ENCODE measurements around the gene NFYC.

Gene NFYC

DNA sequence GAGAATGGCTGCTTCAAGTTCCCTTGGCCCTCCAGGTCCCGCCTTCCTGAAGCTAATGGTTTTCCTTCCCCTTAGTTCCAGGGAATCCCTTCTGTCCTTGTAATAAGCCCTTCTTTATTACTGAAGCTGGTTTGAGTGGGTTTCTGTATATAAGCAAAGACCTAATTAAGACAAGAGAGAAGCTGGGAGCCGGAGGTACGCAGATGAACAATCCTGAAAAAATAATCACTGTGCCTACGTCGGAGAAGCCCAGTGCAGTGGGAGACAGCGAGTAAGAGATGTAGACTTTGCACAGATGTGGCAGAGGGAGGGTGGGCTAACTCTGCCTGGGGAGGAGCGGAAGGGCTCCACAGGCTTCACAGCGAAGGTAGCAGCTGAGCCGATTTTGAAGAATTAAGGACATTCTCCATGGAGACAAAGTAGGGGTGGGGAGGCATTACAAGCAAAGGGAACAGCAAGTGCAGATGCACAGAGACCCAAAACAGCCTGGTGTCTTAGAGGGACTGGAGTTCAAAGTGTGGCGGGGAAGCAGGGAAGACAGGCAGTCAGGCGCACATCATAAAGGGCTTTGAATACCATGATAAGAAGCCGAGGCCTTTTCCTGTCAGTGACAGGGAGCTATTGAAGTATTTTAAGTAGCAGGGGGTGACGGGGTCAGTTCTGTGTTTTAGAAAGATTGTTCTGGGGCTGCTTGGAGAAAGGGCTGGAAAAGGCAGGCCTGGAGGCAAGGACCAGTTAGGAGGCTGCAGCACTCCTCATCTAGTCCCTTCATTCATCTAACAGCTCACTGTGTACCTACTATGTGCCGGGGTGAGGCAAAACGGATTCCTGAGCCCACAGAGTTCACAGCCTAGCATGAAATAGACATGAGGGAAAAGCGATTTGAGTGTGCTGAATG lies 32.5 kb upstream of the NFYC start:
- H3K4me3 ChIP-seq (replicated peaks in 1 of 2; ENCODE audit: low read depth in 2 of 2, low read length in 2 of 2) = no peak overlapping the region
- no peak for DNase-seq (ENCODE audit: low read depth in 2 of 2)
- TF ChIP-seq, protein P1, sequence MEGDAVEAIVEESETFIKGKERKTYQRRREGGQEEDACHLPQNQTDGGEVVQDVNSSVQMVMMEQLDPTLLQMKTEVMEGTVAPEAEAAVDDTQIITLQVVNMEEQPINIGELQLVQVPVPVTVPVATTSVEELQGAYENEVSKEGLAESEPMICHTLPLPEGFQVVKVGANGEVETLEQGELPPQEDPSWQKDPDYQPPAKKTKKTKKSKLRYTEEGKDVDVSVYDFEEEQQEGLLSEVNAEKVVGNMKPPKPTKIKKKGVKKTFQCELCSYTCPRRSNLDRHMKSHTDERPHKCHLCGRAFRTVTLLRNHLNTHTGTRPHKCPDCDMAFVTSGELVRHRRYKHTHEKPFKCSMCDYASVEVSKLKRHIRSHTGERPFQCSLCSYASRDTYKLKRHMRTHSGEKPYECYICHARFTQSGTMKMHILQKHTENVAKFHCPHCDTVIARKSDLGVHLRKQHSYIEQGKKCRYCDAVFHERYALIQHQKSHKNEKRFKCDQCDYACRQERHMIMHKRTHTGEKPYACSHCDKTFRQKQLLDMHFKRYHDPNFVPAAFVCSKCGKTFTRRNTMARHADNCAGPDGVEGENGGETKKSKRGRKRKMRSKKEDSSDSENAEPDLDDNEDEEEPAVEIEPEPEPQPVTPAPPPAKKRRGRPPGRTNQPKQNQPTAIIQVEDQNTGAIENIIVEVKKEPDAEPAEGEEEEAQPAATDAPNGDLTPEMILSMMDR (IDR thresholded peaks at IDR 0.05; ENCODE audit: low read depth, low read length) = no peak

GRCh38 chr1:40659649-40659947 lies 31.9 kb upstream of the NFYC start:
- DNase-seq (ENCODE audit: low read depth in 2 of 2) = no peak
- no peak overlapping the region for H3K4me3 ChIP-seq (replicated peaks in 1 of 2; ENCODE audit: low read depth in 2 of 2, low read length in 2 of 2)
- TF ChIP-seq, protein P1 (IDR thresholded peaks at IDR 0.05; ENCODE audit: low read depth, low read length) = no peak

DNA sequence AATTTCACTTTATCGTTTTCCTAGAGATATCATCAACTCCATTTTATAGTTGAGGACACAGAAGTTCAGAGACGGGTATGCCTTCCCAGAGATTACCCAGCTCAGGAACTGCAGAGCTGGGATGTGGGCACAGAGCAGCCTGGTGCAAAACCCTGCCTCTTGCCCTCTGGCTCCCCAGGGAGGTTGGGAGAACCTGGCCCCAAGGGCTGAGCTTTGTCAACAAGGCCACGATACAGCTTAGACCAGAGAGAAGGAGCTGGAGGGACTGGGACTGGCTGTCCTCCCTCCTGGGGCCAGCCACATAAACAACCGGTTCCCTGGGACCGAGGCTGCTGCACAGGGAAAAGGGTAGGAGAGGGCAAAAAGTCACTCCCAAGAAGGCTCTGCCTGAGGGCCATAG lies 29.8 kb upstream of the NFYC start:
- TF ChIP-seq, protein P1 (IDR thresholded peaks at IDR 0.05; ENCODE audit: low read depth, low read length) = no peak
- no peak overlapping the region for H3K4me3 ChIP-seq (replicated peaks in 1 of 2; ENCODE audit: low read depth in 2 of 2, low read length in 2 of 2)
- no peak for DNase-seq (ENCODE audit: low read depth in 2 of 2)

GRCh38 chr1:40662151-40662550 lies 29.4 kb upstream of the NFYC start:
- TF ChIP-seq, protein P1 (IDR thresholded peaks at IDR 0.05; ENCODE audit: low read depth, low read length) = no peak
- DNase-seq (ENCODE audit: low read depth in 2 of 2) = no peak
- no peak overlapping the region for H3K4me3 ChIP-seq (replicated peaks in 1 of 2; ENCODE audit: low read depth in 2 of 2, low read length in 2 of 2)

- DNase-seq (ENCODE audit: low read depth in 2 of 2) = no peak
- no peak overlapping the region for H3K4me3 ChIP-seq (replicated peaks in 1 of 2; ENCODE audit: low read depth in 2 of 2, low read length in 2 of 2)
- TF ChIP-seq, protein P1 (IDR thresholded peaks at IDR 0.05; ENCODE audit: low read depth, low read length) = no peak
Observed at GRCh38 chr1:40662864-40663263, 28.6 kb upstream of the NFYC start.

- no peak overlapping the region for H3K4me3 ChIP-seq (replicated peaks in 1 of 2; ENCODE audit: low read depth in 2 of 2, low read length in 2 of 2)
- TF ChIP-seq, protein P1 (IDR thresholded peaks at IDR 0.05; ENCODE audit: low read depth, low read length) = no peak
- no peak for DNase-seq (ENCODE audit: low read depth in 2 of 2)
Observed at GRCh38 chr1:40663324-40664166, 28.0 kb upstream of the NFYC start.
